C4-2B (cell line): ENCODE measurements around the gene UNC5CL.

Experiments used
- H3K27ac ChIP-seq: fragments of 450-650 bp; 2 replicates; pipeline ENCODE4 v1.5.1; 2017
- CTCF ChIP-seq: fragments of 450-650 bp; conservative IDR thresholded peaks from 2 replicates; pipeline ENCODE4 v1.5.1; 2017; ENCODE audit warnings: mild to moderate bottlenecking
- ZFX ChIP-seq: fragments of 450-650 bp; IDR thresholded peaks from 2 replicates; pipeline ENCODE4 v1.6.1; 2017

Gene UNC5CL

GRCh38 chr6:41047306-41047705, 8.3 kb upstream of the UNC5CL start:
- TF ChIP-seq CTCF (no peak), ZFX (no peak)
- H3K27ac ChIP-seq = no peak overlapping the region

- TF ChIP-seq CTCF (no peak), ZFX (no peak)
- no peak overlapping the region for H3K27ac ChIP-seq
These were observed 7.1 kb upstream of the UNC5CL start for GRCh38 chr6:41046084-41046483.

- no peak overlapping the region for H3K27ac ChIP-seq
- no peak for TF ChIP-seq CTCF
- TF ChIP-seq ZFX = no peak
These were observed 6.6 kb upstream of the UNC5CL start for GRCh38 chr6:41045664-41046063.

- TF ChIP-seq ZFX (no peak), CTCF (no peak)
- H3K27ac ChIP-seq = no peak overlapping the region
These were observed 4.1 kb upstream of the UNC5CL start for GRCh38 chr6:41043151-41043550.

GRCh38 chr6:41042226-41043055, 3.4 kb upstream of the UNC5CL start, which contains the start of gene TSPO2:
TSPO2 (plus strand) TSS chr6:41042467; CDS start chr6:41042986, 519 bp downstream.
- no peak for TF ChIP-seq ZFX
- TF ChIP-seq CTCF = no peak
- no peak within 1 kb of the TSS for H3K27ac ChIP-seq

GRCh38 chr6:41040940-41041536, 2.0 kb upstream of the UNC5CL start:
- TF ChIP-seq CTCF (no peak), ZFX (no peak)
- no peak overlapping the region for H3K27ac ChIP-seq
